Naive thymus-derived CD8-positive, alpha-beta T cell (primary cell): ENCODE results near the gene S100A10. TPM values are rescaled to one million over a fixed set of nuclear protein-coding genes. Genes with fewer than 3 reads are reported as not detected.

Experiments
- ATAC-seq, 2 donors: fragments of 150-1000 bp; cut with Tn5 transposase in 1 of 2; sonication (Bioruptor Pico), chemical (Tn5 transposase) in 1 of 2; 1 replicate in 1 of 2; 2 replicates in 1 of 2; pipeline ENCODE4 v1.10.0; 2021; ENCODE audit warnings: mild to moderate bottlenecking in 2 of 2, moderate library complexity in 2 of 2
- POLR2A ChIA-PET: fragments of 350-600 bp; sonication (Branson Sonifier 250); formaldehyde crosslinking; loops from one replicate; lab custom pipeline; 2021; ENCODE audit warnings: antibody characterized with exemption; lab: Charles Lee
- DNase-seq, 10 donors: peaks; one replicate each; pipeline versions ENCODE4 v3.0.0 to v3.0.0-alpha.2; 2020 to 2022
- H3K27ac Mint-ChIP-seq, 10 donors: one replicate each; pipeline ENCODE4 v1.8.0; 2020 to 2022; ENCODE audit warnings: mild to moderate bottlenecking in 10 of 10, mixed read lengths in 10 of 10, moderate library complexity in 4 of 10, inconsistent platforms in 1 of 10
- H3K27me3 Mint-ChIP-seq, 5 donors: one replicate each; pipeline ENCODE4 v1.8.0; 2021 to 2022; ENCODE audit warnings: mixed read lengths in 5 of 5
- H3K36me3 Mint-ChIP-seq, 3 donors: one replicate each; pipeline ENCODE4 v1.8.0; 2020 to 2022; ENCODE audit warnings: mixed read lengths in 3 of 3, mild to moderate bottlenecking in 2 of 3, inconsistent platforms in 1 of 3
- H3K4me1 Mint-ChIP-seq, 4 donors: one replicate each; pipeline ENCODE4 v1.8.0; 2021 to 2022; ENCODE audit warnings: mixed read lengths in 4 of 4
- H3K4me3 Mint-ChIP-seq, 10 donors: one replicate each; pipeline ENCODE4 v1.8.0; 2020 to 2022; ENCODE audit warnings: mild to moderate bottlenecking in 10 of 10, mixed read lengths in 10 of 10, moderate library complexity in 6 of 10, inconsistent platforms in 1 of 10
- H3K9me3 Mint-ChIP-seq, 9 donors: one replicate each; pipeline ENCODE4 v1.8.0; 2020 to 2022; ENCODE audit warnings: mixed read lengths in 9 of 9, mild to moderate bottlenecking in 3 of 9, inconsistent platforms in 1 of 9, moderate library complexity in 1 of 9
- polyA plus RNA-seq, 3 donors: library from polyadenylated mRNA; unstranded; fragments of 300-500 nt; fragmentation: Illumina TruSeq; gene quantifications; one replicate each; pipeline ENCODE4 v1.2.3, GENCODE V29; 2021
- total RNA-seq, 8 experiments: library from RNA in 2 of 8; stranded (reverse) in 2 of 8; gene quantifications; one replicate each; pipeline ENCODE4 v1.2.3 and lab custom pipeline; 2021 to 2026

The S100A10 gene
- total and polyA plus RNA-seq, 5 experiments from 2014 or later, result 198 to 783 (median 629) TPM

GRCh38 chr1:151982300-151983005 is 11.2 kb downstream of the S100A10 start:
- Mint-ChIP-seq H3K4me1 (peaks cover 24 to 50% (median 42%) of the 10 kb centered on the region in 4 donors), H3K36me3 (peaks cover 4 to 64% (median 17%) of the 10 kb centered on the region in 3 donors), H3K27me3 (no peaks in the 10 kb centered on the region), H3K4me3 (no peak overlapping the region), H3K27ac (peak overlapping the region in 3 of 10 donors; percentile 17 to 32 (median 20)), H3K9me3 (no peaks in the 10 kb centered on the region)
- DNase-seq, result no peak
- POLR2A ChIA-PET, result interaction anchor here (1.1 to 1.2 kb wide), 2 partner anchors 11 kb away, joined by 6 to 10 read pairs; partner anchors contain the start of gene S100A10
- ATAC-seq, result no peak

GRCh38 chr1:151981178-151981525 is 12.5 kb downstream of the S100A10 start:
- no peaks in the 10 kb centered on the region for H3K9me3 Mint-ChIP-seq
- H3K4me3 Mint-ChIP-seq, result no peak overlapping the region
- H3K27me3 Mint-ChIP-seq, result no peaks in the 10 kb centered on the region
- POLR2A ChIA-PET, result no interaction called here
- peaks cover 22 to 44% (median 35%) of the 10 kb centered on the region in 4 donors for H3K4me1 Mint-ChIP-seq
- H3K27ac Mint-ChIP-seq, result peak overlapping the region in 1 of 10 donors; percentile 40
- DNase-seq, result no peak
- ATAC-seq, result no peak
- peaks cover 4 to 60% (median 17%) of the 10 kb centered on the region in 3 donors for H3K36me3 Mint-ChIP-seq

GRCh38 chr1:151980287-151981177 is 13.1 kb downstream of the S100A10 start:
- no peaks in the 10 kb centered on the region for H3K9me3 Mint-ChIP-seq
- peaks cover 22 to 43% (median 30%) of the 10 kb centered on the region in 4 donors for H3K4me1 Mint-ChIP-seq
- no peak overlapping the region for H3K4me3 Mint-ChIP-seq
- peaks cover 4 to 54% (median 14%) of the 10 kb centered on the region in 3 donors for H3K36me3 Mint-ChIP-seq
- ATAC-seq (no peak), DNase-seq (no peak)
- peak overlapping the region in 2 of 10 donors; percentile 40 to 48 for H3K27ac Mint-ChIP-seq
- POLR2A ChIA-PET, result interaction anchor here (0.7 to 1.1 kb wide), 2 partner anchors 9 to 12 kb away, joined by 3 to 4 read pairs; no protein-coding TSS in a partner anchor
- no peaks in the 10 kb centered on the region for H3K27me3 Mint-ChIP-seq

- POLR2A ChIA-PET, result interaction anchor here (1.5 kb wide), 1 partner anchor 9 kb away, joined by 4 read pairs; no protein-coding TSS in a partner anchor
- ATAC-seq (no peak), DNase-seq (no peak)
- Mint-ChIP-seq H3K27ac (peak overlapping the region in 4 of 10 donors; percentile 3 to 45 (median 25)), H3K27me3 (peaks cover 0 to 2% (median 1%) of the 10 kb centered on the region in 5 donors), H3K9me3 (no peaks in the 10 kb centered on the region), H3K36me3 (peaks cover 1 to 40% (median 14%) of the 10 kb centered on the region in 3 donors), H3K4me3 (no peak overlapping the region), H3K4me1 (peaks cover 9 to 27% (median 17%) of the 10 kb centered on the region in 4 donors)
These were observed 14.7 kb downstream of the S100A10 start for GRCh38 chr1:151978922-151979321.

GRCh38 chr1:151977662-151978230 is 15.9 kb downstream of the S100A10 start:
- ATAC-seq (no peak), DNase-seq (no peak)
- H3K27me3 Mint-ChIP-seq, result peaks cover 0 to 4% (median 2%) of the 10 kb centered on the region in 5 donors
- H3K9me3 Mint-ChIP-seq, result no peaks in the 10 kb centered on the region
- peaks cover 0 to 29% (median 14%) of the 10 kb centered on the region in 3 donors for H3K36me3 Mint-ChIP-seq
- POLR2A ChIA-PET, result interaction anchor here (1.2 kb wide), 1 partner anchor 10 kb away, joined by 3 read pairs; no protein-coding TSS in a partner anchor
- peaks cover 3 to 15% (median 13%) of the 10 kb centered on the region in 4 donors for H3K4me1 Mint-ChIP-seq
- peak overlapping the region in 1 of 10 donors; percentile 12 for H3K27ac Mint-ChIP-seq
- H3K4me3 Mint-ChIP-seq, result no peak overlapping the region

GRCh38 chr1:151976858-151977257 is 16.8 kb downstream of the S100A10 start:
- no peaks in the 10 kb centered on the region for H3K9me3 Mint-ChIP-seq
- ATAC-seq (no peak), DNase-seq (no peak)
- POLR2A ChIA-PET, result interaction anchor here (1.1 to 1.2 kb wide), 2 partner anchors 9 to 58 kb away, joined by 3 read pairs; no protein-coding TSS in a partner anchor
- H3K27ac Mint-ChIP-seq, result peak overlapping the region in 1 of 10 donors; percentile 7
- peaks cover 3 to 9% (median 9%) of the 10 kb centered on the region in 4 donors for H3K4me1 Mint-ChIP-seq
- H3K36me3 Mint-ChIP-seq, result peaks cover 0 to 20% (median 9%) of the 10 kb centered on the region in 3 donors
- peaks cover 0 to 4% (median 2%) of the 10 kb centered on the region in 5 donors for H3K27me3 Mint-ChIP-seq
- H3K4me3 Mint-ChIP-seq, result no peak overlapping the region

- ATAC-seq (no peak), DNase-seq (no peak)
- Mint-ChIP-seq H3K27me3 (peaks cover 0 to 4% (median 2%) of the 10 kb centered on the region in 5 donors), H3K4me1 (peaks cover 3 to 9% (median 8%) of the 10 kb centered on the region in 4 donors), H3K36me3 (peaks cover 0 to 12% (median 4%) of the 10 kb centered on the region in 3 donors), H3K27ac (no peak overlapping the region), H3K9me3 (no peaks in the 10 kb centered on the region), H3K4me3 (no peak overlapping the region)
- POLR2A ChIA-PET, result interaction anchor here (0.6 to 1.2 kb wide), 3 partner anchors 12 to 59 kb away, joined by 3 read pairs; no protein-coding TSS in a partner anchor
These were observed 17.7 kb downstream of the S100A10 start for GRCh38 chr1:151976015-151976343.

- Mint-ChIP-seq H3K4me1 (peaks cover 3 to 9% (median 8%) of the 10 kb centered on the region in 4 donors), H3K27me3 (peaks cover 0 to 4% (median 2%) of the 10 kb centered on the region in 5 donors), H3K36me3 (peaks cover 0 to 7% (median 0%) of the 10 kb centered on the region in 3 donors), H3K4me3 (no peak overlapping the region), H3K9me3 (no peaks in the 10 kb centered on the region), H3K27ac (no peak overlapping the region)
- ATAC-seq (no peak), DNase-seq (no peak)
- POLR2A ChIA-PET, result interaction anchor here (0.6 to 1.2 kb wide), 2 partner anchors 13 to 56 kb away, joined by 3 read pairs; no protein-coding TSS in a partner anchor
These were observed 18.2 kb downstream of the S100A10 start for GRCh38 chr1:151975311-151976014.

GRCh38 chr1:151972542-151973248 is 21.0 kb downstream of the S100A10 start:
- Mint-ChIP-seq H3K27me3 (peaks cover 0 to 4% (median 2%) of the 10 kb centered on the region in 5 donors), H3K27ac (peak overlapping the region in 1 of 10 donors; percentile 26), H3K4me3 (no peak overlapping the region), H3K9me3 (no peaks in the 10 kb centered on the region), H3K4me1 (peaks cover 5 to 15% (median 10%) of the 10 kb centered on the region in 4 donors), H3K36me3 (no peaks in the 10 kb centered on the region)
- POLR2A ChIA-PET, result interaction anchor here (0.6 kb wide), 1 partner anchor 354 kb away, joined by 3 read pairs; no protein-coding TSS in a partner anchor
- DNase-seq (no peak), ATAC-seq (no peak)

GRCh38 chr1:151970626-151971025 is 23.0 kb downstream of the S100A10 start:
- no peak for ATAC-seq
- peaks cover 0 to 7% (median 2%) of the 10 kb centered on the region in 5 donors for H3K27me3 Mint-ChIP-seq
- no peak overlapping the region for H3K4me3 Mint-ChIP-seq
- POLR2A ChIA-PET, result interaction anchor here (1.2 to 1.7 kb wide), 2 partner anchors 21 to 73 kb away, joined by 3 to 4 read pairs; no protein-coding TSS in a partner anchor
- H3K9me3 Mint-ChIP-seq, result no peaks in the 10 kb centered on the region
- H3K4me1 Mint-ChIP-seq, result peaks cover 4 to 16% (median 10%) of the 10 kb centered on the region in 4 donors
- H3K36me3 Mint-ChIP-seq, result no peaks in the 10 kb centered on the region
- peak overlapping the region in 1 of 10 donors; percentile 27 for H3K27ac Mint-ChIP-seq
- DNase-seq, result no peak

- DNase-seq (no peak), ATAC-seq (no peak)
- no peak overlapping the region for H3K4me3 Mint-ChIP-seq
- no peak overlapping the region for H3K27ac Mint-ChIP-seq
- H3K36me3 Mint-ChIP-seq, result no peaks in the 10 kb centered on the region
- POLR2A ChIA-PET, result interaction anchor here (1.2 to 2.6 kb wide), 4 partner anchors 18 to 72 kb away, joined by 3 to 18 read pairs (median 4); no protein-coding TSS in a partner anchor
- H3K27me3 Mint-ChIP-seq, result peaks cover under 1 to 7% (median 2%) of the 10 kb centered on the region in 5 donors
- H3K9me3 Mint-ChIP-seq, result no peaks in the 10 kb centered on the region
- peaks cover 4 to 16% (median 10%) of the 10 kb centered on the region in 4 donors for H3K4me1 Mint-ChIP-seq
These were observed 23.5 kb downstream of the S100A10 start for GRCh38 chr1:151970128-151970527.
